Neural progenitor cell (in vitro differentiated cells): ENCODE data around the gene IL17D. TPM values are rescaled to one million over a fixed set of nuclear protein-coding genes. Genes with fewer than 3 reads are reported as not detected.
A peak's percentile ranks its signal among the peaks of the same experiment; 100 is the strongest.

Experiments used
- DNase-seq: peaks from one replicate; pipeline ENCODE4 v3.0.0-alpha.2; 2016; ENCODE audit warnings: low spot score
- H2AFZ ChIP-seq: fragments of 200-600 bp; sonication (generic); replicated peaks from 2 replicates; pipeline ENCODE4 v1.6.1; 2016; ENCODE audit warnings: antibody characterized with exemption
- H3F3A ChIP-seq: fragments of 200-600 bp; sonication (generic); 2 replicates; pipeline ENCODE4 v1.6.1; 2016; ENCODE audit warnings: antibody characterized with exemption, low read depth
- H3K27ac ChIP-seq: fragments of 200-600 bp; sonication (generic); 2 replicates; pipeline ENCODE4 v1.5.1; 2016; ENCODE audit warnings: mild to moderate bottlenecking
- H3K27me3 ChIP-seq: fragments of 200-600 bp; sonication (generic); 2 replicates; pipeline ENCODE4 v1.6.1; 2016; ENCODE audit warnings: mild to moderate bottlenecking, moderate library complexity
- H3K36me3 ChIP-seq: fragments of 200-600 bp; sonication (generic); 2 replicates; pipeline ENCODE4 v1.5.1; 2016
- H3K4me1 ChIP-seq: fragments of 200-600 bp; sonication (generic); 2 replicates; pipeline ENCODE4 v1.6.1; 2016; ENCODE audit warnings: mixed run types
- H3K4me2 ChIP-seq: fragments of 200-600 bp; sonication (generic); 2 replicates; pipeline ENCODE4 v1.6.1; 2016
- H3K4me3 ChIP-seq: fragments of 200-600 bp; sonication (generic); 2 replicates; pipeline ENCODE4 v1.5.1; 2016
- H3K79me2 ChIP-seq: fragments of 200-600 bp; sonication (generic); 2 replicates; pipeline ENCODE4 v1.6.1; 2016; ENCODE audit warnings: low read depth
- H3K9ac ChIP-seq: fragments of 200-600 bp; sonication (generic); 2 replicates; pipeline ENCODE4 v1.6.1; 2016
- H3K9me3 ChIP-seq: fragments of 200-600 bp; sonication (generic); 2 replicates; pipeline ENCODE4 v1.5.1; 2016; ENCODE audit warnings: low read depth
- H4K20me1 ChIP-seq: fragments of 200-600 bp; sonication (generic); 2 replicates; pipeline ENCODE4 v1.6.1; 2016; ENCODE audit warnings: low read depth
- H3K27ac Mint-ChIP-seq: 3 replicates; pipeline ENCODE4 v1.8.0; 2021; ENCODE audit warnings: mixed read lengths
- H3K27me3 Mint-ChIP-seq: 2 replicates; pipeline ENCODE4 v1.8.0; 2022; ENCODE audit warnings: low read depth, mild to moderate bottlenecking, inconsistent platforms, moderate library complexity, mixed read lengths; ENCODE audit not compliant: insufficient read depth
- H3K36me3 Mint-ChIP-seq: 3 replicates; pipeline ENCODE4 v1.8.0; 2021; ENCODE audit warnings: mixed read lengths
- H3K4me1 Mint-ChIP-seq: 3 replicates; pipeline ENCODE4 v1.8.0; 2021; ENCODE audit warnings: mixed read lengths
- H3K4me3 Mint-ChIP-seq: 3 replicates; pipeline ENCODE4 v1.8.0; 2021; ENCODE audit warnings: mild to moderate bottlenecking, moderate library complexity, mixed read lengths
- H3K9me3 Mint-ChIP-seq: 3 replicates; pipeline ENCODE4 v1.8.0; 2020; ENCODE audit warnings: mixed read lengths
- CTCF ChIP-seq: fragments of 200-600 bp; sonication (generic); IDR thresholded peaks from 2 replicates; pipeline ENCODE4 v1.5.1; 2017; ENCODE audit warnings: antibody characterized with exemption, mild to moderate bottlenecking
- EZH2 ChIP-seq: fragments of 200-600 bp; sonication (generic); IDR thresholded peaks from 2 replicates; pipeline ENCODE4 v1.6.1; 2017; ENCODE audit warnings: antibody characterized with exemption, mild to moderate bottlenecking, moderate library complexity
- EZH2phosphoT487 ChIP-seq: fragments of 200-600 bp; sonication (generic); IDR thresholded peaks from 2 replicates; pipeline ENCODE4 v1.6.1; 2017; ENCODE audit warnings: antibody characterized with exemption
- total RNA-seq: library from RNA; depleted of rRNA; stranded (reverse); fragments of >200 nt; gene quantifications from 2 replicates; pipeline ENCODE4 v1.2.3, GENCODE V29; 2015; ENCODE audit warnings: low replicate concordance

The IL17D gene
- total RNA-seq, 1 donor from 2014 or later = 1.4 TPM

GRCh38 chr13:20721454-20722357 lies 18.2 kb downstream of the IL17D start:
- peaks cover 8% of the 10 kb centered on the region for H3K27me3 Mint-ChIP-seq
- Histone ChIP-seq H3K4me2 (peak overlapping the region; percentile 77), H3K27me3 (peaks cover 37% of the 10 kb centered on the region), H3K36me3 (no peaks in the 10 kb centered on the region), H4K20me1 (no peaks in the 10 kb centered on the region), H3F3A (peaks cover 12% of the 10 kb centered on the region), H3K27ac (no peak overlapping the region), H3K4me3 (peak overlapping the region; percentile 45), H2AFZ (peak overlapping the region; percentile 81), H3K9me3 (no peaks in the 10 kb centered on the region), H3K79me2 (no peaks in the 10 kb centered on the region), H3K4me1 (peaks cover 11% of the 10 kb centered on the region), H3K9ac (no peak overlapping the region)
- no peaks in the 10 kb centered on the region for H3K36me3 Mint-ChIP-seq
- H3K9me3 Mint-ChIP-seq = peaks cover 4% of the 10 kb centered on the region
- H3K4me3 Mint-ChIP-seq = no peak overlapping the region
- H3K4me1 Mint-ChIP-seq = peaks cover 9% of the 10 kb centered on the region
- peak; percentile 77 for DNase-seq
- no peak overlapping the region for H3K27ac Mint-ChIP-seq
- TF ChIP-seq CTCF (peak; percentile 16), EZH2 (no peak)

- peaks cover 4% of the 10 kb centered on the region for H3K27me3 ChIP-seq
- DNase-seq = no peak
- H3K9ac ChIP-seq = no peak overlapping the region
- H4K20me1 ChIP-seq = no peaks in the 10 kb centered on the region
- H3K9me3 ChIP-seq = no peaks in the 10 kb centered on the region
- no peak overlapping the region for H3K4me3 Mint-ChIP-seq
- no peak overlapping the region for H3K4me2 ChIP-seq
- no peak overlapping the region for H3K27ac Mint-ChIP-seq
- H2AFZ ChIP-seq = no peak overlapping the region
- no peaks in the 10 kb centered on the region for H3K4me1 ChIP-seq
- H3K79me2 ChIP-seq = no peaks in the 10 kb centered on the region
- peaks cover 4% of the 10 kb centered on the region for H3K27me3 Mint-ChIP-seq
- no peaks in the 10 kb centered on the region for H3F3A ChIP-seq
- TF ChIP-seq EZH2 (no peak), EZH2phosphoT487 (no peak), CTCF (no peak)
- peaks cover 7% of the 10 kb centered on the region for H3K36me3 Mint-ChIP-seq
- H3K27ac ChIP-seq = no peak overlapping the region
- H3K4me1 Mint-ChIP-seq = peaks cover 4% of the 10 kb centered on the region
- H3K9me3 Mint-ChIP-seq = peaks cover 3% of the 10 kb centered on the region
- no peak overlapping the region for H3K4me3 ChIP-seq
- no peaks in the 10 kb centered on the region for H3K36me3 ChIP-seq
These were observed 24.4 kb downstream of the IL17D start for GRCh38 chr13:20727856-20728255.

GRCh38 chr13:20728579-20729311 lies 25.2 kb downstream of the IL17D start:
- H3K79me2 ChIP-seq = no peaks in the 10 kb centered on the region
- H3K27ac Mint-ChIP-seq = no peak overlapping the region
- H2AFZ ChIP-seq = no peak overlapping the region

More at GRCh38 chr13:20728579-20729311, 25.2 kb downstream of the IL17D start:
- Histone ChIP-seq H3K27me3 (no peaks in the 10 kb centered on the region), H4K20me1 (no peaks in the 10 kb centered on the region), H3K9ac (no peak overlapping the region), H3K36me3 (no peaks in the 10 kb centered on the region), H3F3A (no peaks in the 10 kb centered on the region), H3K4me1 (no peaks in the 10 kb centered on the region), H3K9me3 (no peaks in the 10 kb centered on the region), H3K27ac (no peak overlapping the region), H3K4me2 (no peak overlapping the region), H3K4me3 (no peak overlapping the region)
- H3K4me3 Mint-ChIP-seq = no peak overlapping the region
- no peak for TF ChIP-seq EZH2
- no peak for TF ChIP-seq CTCF
- TF ChIP-seq EZH2phosphoT487 = no peak
- H3K36me3 Mint-ChIP-seq = peaks cover 7% of the 10 kb centered on the region
- H3K27me3 Mint-ChIP-seq = peaks cover 4% of the 10 kb centered on the region
- no peak for DNase-seq
- no peaks in the 10 kb centered on the region for H3K9me3 Mint-ChIP-seq
- peaks cover 5% of the 10 kb centered on the region for H3K4me1 Mint-ChIP-seq
